BLaER1 treated with 17β-estradiol and CSF1 and Interleukin-3, amounts not matched to agents 10 nM and 100 nM (cell line): ENCODE measurements around the gene PDYN.

Experiments used
- H3K27ac ChIP-seq, 11 experiments: shearing (Covaris generic); formaldehyde crosslinking; 2 replicates each; pipeline ENCODE4 v1.8.1; 2022
- H3K27me3 ChIP-seq, 11 experiments: shearing (Covaris generic); formaldehyde crosslinking; 2 replicates each; pipeline ENCODE4 v1.8.1; 2022
- H3K36me3 ChIP-seq, 11 experiments: shearing (Covaris generic); formaldehyde crosslinking; 2 replicates each; pipeline ENCODE4 v1.8.1; 2022
- H3K4me1 ChIP-seq, 10 experiments: shearing (Covaris generic); formaldehyde crosslinking; 2 replicates each; pipeline ENCODE4 v1.8.1; 2022
- H3K4me2 ChIP-seq, 11 experiments: shearing (Covaris generic); formaldehyde crosslinking; 2 replicates each; pipeline ENCODE4 v1.8.1; 2022
- H3K4me3 ChIP-seq, 10 experiments: shearing (Covaris generic); formaldehyde crosslinking; 2 replicates each; pipeline ENCODE4 v1.8.1; 2022
- H3K9ac ChIP-seq, 11 experiments: shearing (Covaris generic); formaldehyde crosslinking; 2 replicates each; pipeline ENCODE4 v1.8.1; 2022
- H3K9me3 ChIP-seq, 11 experiments: shearing (Covaris generic); formaldehyde crosslinking; replicated peaks in 1 of 11; 2 replicates each; pipeline ENCODE4 v1.8.1; 2022
- H4K20me1 ChIP-seq, 11 experiments: shearing (Covaris generic); formaldehyde crosslinking; 2 replicates each; pipeline ENCODE4 v1.8.1; 2022
- Cebpa-rat ChIP-seq, 11 experiments: shearing (Covaris generic); IDR thresholded peaks; 2 replicates each; pipeline ENCODE4 v1.8.1; 2022

The PDYN gene

DNA sequence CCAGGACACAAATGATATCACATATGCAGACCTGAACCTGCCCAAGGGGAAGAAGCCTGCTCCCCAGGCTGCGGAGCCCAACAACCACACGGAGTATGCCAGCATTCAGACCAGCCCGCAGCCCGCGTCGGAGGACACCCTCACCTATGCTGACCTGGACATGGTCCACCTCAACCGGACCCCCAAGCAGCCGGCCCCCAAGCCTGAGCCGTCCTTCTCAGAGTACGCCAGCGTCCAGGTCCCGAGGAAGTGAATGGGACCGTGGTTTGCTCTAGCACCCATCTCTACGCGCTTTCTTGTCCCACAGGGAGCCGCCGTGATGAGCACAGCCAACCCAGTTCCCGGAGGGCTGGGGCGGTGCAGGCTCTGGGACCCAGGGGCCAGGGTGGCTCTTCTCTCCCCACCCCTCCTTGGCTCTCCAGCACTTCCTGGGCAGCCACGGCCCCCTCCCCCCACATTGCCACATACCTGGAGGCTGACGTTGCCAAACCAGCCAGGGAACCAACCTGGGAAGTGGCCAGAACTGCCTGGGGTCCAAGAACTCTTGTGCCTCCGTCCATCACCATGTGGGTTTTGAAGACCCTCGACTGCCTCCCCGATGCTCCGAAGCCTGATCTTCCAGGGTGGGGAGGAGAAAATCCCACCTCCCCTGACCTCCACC lies 56.4 kb downstream of the PDYN start:
- peaks cover 0 to 58% (median 0%) of the 10 kb centered on the region in 11 experiments; a peak in 2 of 22 replicates for H4K20me1 ChIP-seq
- 0 out of 22 replicates have a peak overlapping the region, but pooled peaks of 1 of the 11 experiments have one; percentile 3 for H3K4me2 ChIP-seq
- TF ChIP-seq Cebpa-rat (IDR thresholded peaks at IDR 0.05): no peak
- no peaks in the 10 kb centered on the region for H3K9me3 ChIP-seq
- H3K4me1 ChIP-seq: peaks cover 0 to 98% (median 57%) of the 10 kb centered on the region in 10 experiments; a peak in 18 of 20 replicates
- no peak overlapping the region; a peak in 2 of 22 replicates for H3K27ac ChIP-seq
- no peak overlapping the region for H3K9ac ChIP-seq
- no peaks in the 10 kb centered on the region for H3K27me3 ChIP-seq
- no peak overlapping the region for H3K4me3 ChIP-seq
- peaks cover 0 to 79% (median 46%) of the 10 kb centered on the region in 11 experiments; a peak in 16 of 22 replicates for H3K36me3 ChIP-seq

DNA sequence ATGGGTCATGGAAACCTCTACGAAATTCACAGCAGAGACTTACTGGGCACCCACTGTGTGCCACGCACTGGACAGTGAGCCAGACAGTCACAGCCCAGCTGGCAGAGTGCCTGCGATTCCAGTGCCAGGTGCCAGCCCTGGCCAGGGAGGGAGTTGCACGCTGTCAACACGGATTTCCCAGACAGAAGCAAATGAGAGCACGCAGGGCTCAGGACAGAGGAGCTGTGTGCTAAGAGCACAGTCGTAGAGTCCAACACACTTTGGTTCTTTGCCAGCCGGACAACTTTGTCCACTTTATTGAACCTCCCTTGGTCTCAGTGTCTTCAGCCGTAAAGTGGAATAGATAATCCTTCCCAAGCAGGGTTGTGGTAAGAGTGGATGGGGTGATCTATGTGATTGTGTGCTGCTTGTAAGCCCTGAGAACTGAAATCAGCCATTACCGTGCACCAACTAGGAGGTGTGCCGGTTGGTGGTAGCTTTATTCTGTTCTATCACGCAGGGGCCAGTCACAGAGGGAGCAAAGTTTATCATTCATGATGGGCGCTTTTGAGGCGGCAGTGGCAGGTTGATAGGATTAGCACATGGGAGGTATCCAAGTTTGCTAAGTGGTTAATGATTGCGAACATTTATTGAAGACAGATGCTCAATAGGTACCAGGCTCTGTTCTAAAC lies 58.0 kb downstream of the PDYN start:
- Histone ChIP-seq H3K27me3 (no peaks in the 10 kb centered on the region), H3K4me2 (peak overlapping the region in 4 of 11 experiments; percentile 5 to 74 (median 62); a peak in 3 of 22 replicates), H3K27ac (peak overlapping the region in 4 of 11 experiments; percentile 27 to 54 (median 39); a peak in 7 of 22 replicates), H4K20me1 (peaks cover 0 to 74% (median 0%) of the 10 kb centered on the region in 11 experiments; a peak in 2 of 22 replicates), H3K9me3 (no peaks in the 10 kb centered on the region), H3K4me1 (peaks cover 0 to 98% (median 53%) of the 10 kb centered on the region in 10 experiments; a peak in 18 of 20 replicates), H3K9ac (no peak overlapping the region), H3K4me3 (no peak overlapping the region), H3K36me3 (peaks cover 0 to 95% (median 46%) of the 10 kb centered on the region in 11 experiments; a peak in 16 of 22 replicates)
- no peak for TF ChIP-seq Cebpa-rat (IDR thresholded peaks at IDR 0.05)

DNA sequence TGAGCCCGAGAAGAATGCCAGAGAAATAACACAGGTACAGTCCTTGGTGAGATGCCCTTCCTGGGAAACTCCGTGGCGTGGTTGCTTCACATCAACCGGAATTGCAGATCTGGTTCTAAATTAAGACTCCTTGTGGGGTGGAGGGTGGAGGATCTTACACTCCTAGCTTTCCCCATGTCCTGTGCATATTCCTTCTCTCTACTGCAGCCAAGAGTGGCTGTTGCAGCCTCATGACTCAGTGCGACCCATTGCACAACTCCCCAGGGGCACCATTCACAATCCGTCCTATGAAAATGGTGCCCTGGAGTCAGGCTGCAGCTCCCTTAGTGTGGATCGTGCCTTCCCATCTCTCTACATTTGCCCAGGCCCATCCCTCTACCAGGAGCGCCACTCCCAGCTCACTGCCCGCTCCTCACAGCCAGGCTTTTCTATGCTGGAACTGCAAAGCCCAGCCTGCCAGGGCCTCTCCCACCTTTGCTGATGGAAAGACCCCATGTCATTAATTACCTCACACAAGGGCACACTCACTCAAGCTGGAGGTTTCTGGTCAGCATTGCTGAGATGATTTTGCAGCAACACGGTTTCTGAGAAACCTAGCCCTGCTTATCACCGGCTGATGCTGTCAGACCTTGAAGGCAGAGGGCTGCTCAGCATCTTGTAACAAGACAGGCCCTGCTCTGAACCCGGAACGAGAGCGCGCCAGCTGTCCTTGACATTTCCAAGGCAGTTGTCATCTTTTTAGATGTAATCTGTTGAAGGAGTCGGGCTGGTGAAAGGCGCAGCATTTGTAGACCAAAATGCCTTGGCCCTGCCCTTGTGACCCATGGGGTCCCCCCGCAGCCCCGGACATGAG lies 58.9 kb downstream of the PDYN start:
- Histone ChIP-seq H3K4me2 (peak overlapping the region in 10 of 11 experiments; percentile 7 to 74 (median 51); a peak in 15 of 22 replicates), H3K27me3 (no peaks in the 10 kb centered on the region), H3K4me1 (peaks cover 0 to 98% (median 48%) of the 10 kb centered on the region in 10 experiments; a peak in 18 of 20 replicates), H3K9me3 (no peaks in the 10 kb centered on the region), H4K20me1 (peaks cover 0 to 83% (median 0%) of the 10 kb centered on the region in 11 experiments; a peak in 3 of 22 replicates), H3K27ac (peak overlapping the region in 6 of 11 experiments; percentile 27 to 54 (median 36); a peak in 9 of 22 replicates), H3K36me3 (peaks cover 0 to 100% (median 46%) of the 10 kb centered on the region in 11 experiments; a peak in 16 of 22 replicates), H3K9ac (no peak overlapping the region), H3K4me3 (no peak overlapping the region)
- peak in 6 of 11 experiments; percentile 26 to 63 (median 43); a peak in 9 of 22 replicates for TF ChIP-seq Cebpa-rat (IDR thresholded peaks at IDR 0.05)

DNA sequence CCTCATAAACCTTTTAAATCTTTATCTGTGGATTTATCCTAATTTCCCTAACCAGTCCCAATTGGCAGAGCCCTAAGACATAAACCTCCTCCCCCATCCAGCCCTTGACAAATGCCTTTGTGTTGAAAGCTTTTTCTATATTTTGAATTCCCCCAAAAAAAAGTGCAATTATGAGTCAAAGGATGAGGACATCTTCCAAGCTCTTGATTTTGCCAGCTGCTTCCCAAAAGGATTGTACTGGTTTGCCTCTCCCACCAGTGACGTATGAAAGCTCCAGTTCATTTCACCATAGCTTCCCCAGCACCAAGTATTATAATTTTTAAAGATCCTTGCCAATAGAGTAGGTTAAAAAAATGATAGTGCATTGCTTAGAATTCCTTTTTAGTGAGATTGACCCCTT lies 59.7 kb downstream of the PDYN start:
- H3K9ac ChIP-seq: no peak overlapping the region
- no peaks in the 10 kb centered on the region for H3K9me3 ChIP-seq
- peak overlapping the region in 7 of 11 experiments; percentile 40 to 74 (median 59); a peak in 14 of 22 replicates for H3K4me2 ChIP-seq
- TF ChIP-seq Cebpa-rat (IDR thresholded peaks at IDR 0.05): no peak
- no peak overlapping the region for H3K4me3 ChIP-seq
- H3K27ac ChIP-seq: peak overlapping the region in 3 of 11 experiments; percentile 27 to 54 (median 28); a peak in 6 of 22 replicates
- H3K27me3 ChIP-seq: no peaks in the 10 kb centered on the region
- peaks cover 0 to 98% (median 44%) of the 10 kb centered on the region in 10 experiments; a peak in 18 of 20 replicates for H3K4me1 ChIP-seq
- H4K20me1 ChIP-seq: peaks cover 0 to 91% (median 0%) of the 10 kb centered on the region in 11 experiments; a peak in 5 of 22 replicates
- peaks cover 0 to 100% (median 42%) of the 10 kb centered on the region in 11 experiments; a peak in 16 of 22 replicates for H3K36me3 ChIP-seq

GRCh38 chr20:1933465-1933870 lies 60.4 kb downstream of the PDYN start:
- peaks cover 0 to 93% (median 0%) of the 10 kb centered on the region in 11 experiments; a peak in 6 of 22 replicates for H4K20me1 ChIP-seq
- no peak for TF ChIP-seq Cebpa-rat (IDR thresholded peaks at IDR 0.05)
- peaks cover 0 to 98% (median 39%) of the 10 kb centered on the region in 10 experiments; a peak in 18 of 20 replicates for H3K4me1 ChIP-seq
- H3K9me3 ChIP-seq: no peaks in the 10 kb centered on the region
- H3K36me3 ChIP-seq: peaks cover 0 to 100% (median 38%) of the 10 kb centered on the region in 11 experiments; a peak in 16 of 22 replicates
- no peak overlapping the region for H3K9ac ChIP-seq
- peak overlapping the region in 10 of 11 experiments; percentile 5 to 74 (median 44); a peak in 15 of 22 replicates for H3K4me2 ChIP-seq
- H3K27ac ChIP-seq: peak overlapping the region in 3 of 11 experiments; percentile 1 to 30 (median 27); a peak in 4 of 22 replicates
- no peak overlapping the region for H3K4me3 ChIP-seq
- H3K27me3 ChIP-seq: no peaks in the 10 kb centered on the region

DNA sequence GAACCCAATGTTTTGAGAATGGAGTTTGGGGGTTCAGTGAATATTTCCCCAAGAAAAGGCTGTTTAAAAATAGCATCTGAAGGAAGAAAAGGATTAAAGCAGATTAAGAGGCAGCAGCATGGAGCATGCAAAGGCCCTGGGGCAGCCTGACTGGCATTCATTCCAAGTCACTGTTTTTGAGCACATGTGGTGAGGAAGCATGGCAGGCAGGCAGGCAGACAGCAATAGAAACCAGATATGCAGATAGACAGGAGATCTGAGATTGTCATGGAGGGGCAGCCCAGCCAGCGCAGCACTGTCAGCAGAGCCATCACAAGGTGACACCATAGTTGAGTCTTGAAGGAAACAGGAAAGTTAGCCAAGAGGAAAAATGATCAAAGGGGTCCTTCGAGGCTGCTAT lies 60.9 kb downstream of the PDYN start:
- Histone ChIP-seq H4K20me1 (peaks cover 0 to 93% (median 0%) of the 10 kb centered on the region in 11 experiments; a peak in 6 of 22 replicates), H3K9ac (no peak overlapping the region), H3K27ac (0 out of 22 replicates have a peak overlapping the region, but pooled peaks of 1 of the 11 experiments have one; percentile 30), H3K27me3 (no peaks in the 10 kb centered on the region), H3K9me3 (no peaks in the 10 kb centered on the region), H3K4me2 (peak overlapping the region in 10 of 11 experiments; percentile 5 to 74 (median 44); a peak in 16 of 22 replicates), H3K4me3 (no peak overlapping the region), H3K36me3 (peaks cover 0 to 100% (median 38%) of the 10 kb centered on the region in 11 experiments; a peak in 15 of 22 replicates), H3K4me1 (peaks cover 0 to 98% (median 38%) of the 10 kb centered on the region in 10 experiments; a peak in 18 of 20 replicates)
- TF ChIP-seq Cebpa-rat (IDR thresholded peaks at IDR 0.05): no peak

DNA sequence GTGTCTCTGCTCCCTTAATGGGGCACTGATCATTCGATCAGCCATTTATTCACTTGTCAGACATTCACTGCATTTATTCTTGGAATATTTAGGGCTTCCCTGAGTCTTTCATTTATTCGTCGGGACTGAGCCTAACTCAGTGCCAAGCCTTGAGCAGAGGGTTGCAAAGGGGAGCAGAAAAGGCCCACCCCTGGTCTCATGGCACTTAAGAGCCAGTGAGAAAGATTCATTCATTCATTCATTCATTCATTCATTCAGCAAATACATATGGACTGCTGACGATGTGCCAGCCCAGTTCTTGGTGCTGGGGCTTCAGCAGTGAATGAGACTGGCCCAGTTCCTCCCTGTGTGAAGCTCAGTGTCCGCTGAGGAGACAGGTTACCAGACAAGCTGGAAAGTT lies 62.0 kb downstream of the PDYN start:
- Histone ChIP-seq H3K36me3 (peaks cover 0 to 100% (median 34%) of the 10 kb centered on the region in 11 experiments; a peak in 15 of 22 replicates), H3K9me3 (no peaks in the 10 kb centered on the region), H3K9ac (no peak overlapping the region), H3K4me3 (no peak overlapping the region), H3K4me1 (peaks cover 0 to 100% (median 46%) of the 10 kb centered on the region in 10 experiments; a peak in 18 of 20 replicates), H3K4me2 (peak overlapping the region in 4 of 11 experiments; percentile 2 to 66 (median 28); a peak in 5 of 22 replicates), H4K20me1 (peaks cover 0 to 97% (median under 1%) of the 10 kb centered on the region in 11 experiments; a peak in 8 of 22 replicates), H3K27me3 (no peaks in the 10 kb centered on the region), H3K27ac (no peak overlapping the region)
- TF ChIP-seq Cebpa-rat (IDR thresholded peaks at IDR 0.05): no peak
